Uterus (tissue), 4 donors: ENCODE data around the gene PAPPA2. TPM values are rescaled to one million over a fixed set of nuclear protein-coding genes. Genes with fewer than 3 reads are reported as not detected.

Experiments
- DNase-seq, 2 donors: peaks; one replicate each; pipeline ENCODE4 v3.0.0-alpha.2; 2019 to 2020
- H3K27ac ChIP-seq, 2 donors: fragments of 200-600 bp; sonication (generic); 1 replicate in 1 of 2; 2 replicates in 1 of 2; pipeline ENCODE4 v1.5.1; 2016 to 2018
- H3K27me3 ChIP-seq, 2 donors: fragments of 200-600 bp; sonication (generic); one replicate each; pipeline ENCODE4 v1.5.1; 2018 to 2019; ENCODE audit warnings: control low read depth in 1 of 2
- H3K36me3 ChIP-seq, 2 donors: fragments of 200-600 bp; sonication (generic); one replicate each; pipeline ENCODE4 v1.5.1; 2019; ENCODE audit warnings: control low read depth in 1 of 2
- H3K4me1 ChIP-seq, 2 donors: fragments of 200-600 bp; sonication (generic); one replicate each; pipeline ENCODE4 v1.5.1; 2018 to 2019; ENCODE audit warnings: control low read depth in 1 of 2
- H3K4me3 ChIP-seq, 2 donors: fragments of 200-600 bp; sonication (generic); 1 replicate in 1 of 2; 2 replicates in 1 of 2; pipeline ENCODE4 v1.5.1; 2018 to 2019; ENCODE audit warnings: mild to moderate bottlenecking in 1 of 2
- H3K9me3 ChIP-seq, 2 donors: fragments of 200-600 bp; sonication (generic); one replicate each; pipeline ENCODE4 v1.5.1; 2019; ENCODE audit warnings: control low read depth in 1 of 2
- POLR2A ChIP-seq, 2 donors: fragments of 450-650 bp; IDR thresholded peaks; one replicate each; pipeline ENCODE4 v1.6.1; 2016; ENCODE audit warnings: antibody characterized with exemption in 2 of 2, mild to moderate bottlenecking in 1 of 2, moderate library complexity in 1 of 2
- intact Hi-C: fragments of 100-400 bp; cut with DNase I; formaldehyde crosslinking; loops from one replicate; pipeline ENCODE4 v1.15.1; 2023; ENCODE audit warnings: low total_unique reads
- total RNA-seq, 4 donors: library from RNA; depleted of rRNA in 3 of 4; stranded (reverse); fragments of >200 nt in 3 of 4; gene quantifications; one replicate each; pipeline versions ENCODE4 v1.1.0 to v1.2.4, GENCODE V29; 2014 to 2023
- TF ChIP-seq, protein P1 (sequence below), 4 experiments: fragments of 200-600 bp in 2 of 4; fragments of 450-650 bp in 2 of 4; sonication (generic) in 2 of 4; IDR thresholded peaks; one replicate each; pipeline ENCODE4 v1.5.1; 2016 to 2019; ENCODE audit warnings: antibody characterized with exemption in 4 of 4, mild to moderate bottlenecking in 2 of 4, moderate library complexity in 1 of 4
- donor health status: DM: yes; HTN: yes; CAD: no.

Gene PAPPA2
- total RNA-seq, 4 donors from 2014 or later = 0.51 to 4.0 (median 0.73) TPM; not detected in 1

DNA sequence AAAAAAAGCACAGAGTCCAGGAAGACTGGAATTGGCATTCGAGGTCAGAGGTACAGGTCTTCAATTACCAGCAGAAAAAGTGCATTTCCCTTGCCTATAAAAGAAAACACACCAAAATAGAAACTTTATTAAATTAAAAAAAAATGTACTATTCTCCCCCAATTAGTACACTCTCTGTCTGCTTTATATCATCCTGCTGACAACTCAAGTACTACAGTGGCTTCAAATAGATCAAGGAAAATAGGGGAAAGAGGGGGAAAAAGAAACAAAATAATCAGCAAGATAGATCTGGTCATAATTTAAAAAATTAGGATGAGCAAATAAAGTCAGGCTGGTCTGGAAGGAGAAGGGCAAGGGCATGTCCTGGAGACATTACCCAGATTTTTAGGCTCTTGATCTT, 315.1 kb downstream of the PAPPA2 start:
- intact Hi-C loops = no loop called here
- DNase-seq = no peak
- H3K9me3 ChIP-seq = no peaks in the 10 kb centered on the region
- H3K4me3 ChIP-seq = no peak overlapping the region
- no peaks in the 10 kb centered on the region for H3K4me1 ChIP-seq
- TF ChIP-seq POLR2A (IDR thresholded peaks at IDR 0.05) = no peak
- no peaks in the 10 kb centered on the region for H3K36me3 ChIP-seq
- no peaks in the 10 kb centered on the region for H3K27me3 ChIP-seq
- no peak overlapping the region for H3K27ac ChIP-seq

DNA sequence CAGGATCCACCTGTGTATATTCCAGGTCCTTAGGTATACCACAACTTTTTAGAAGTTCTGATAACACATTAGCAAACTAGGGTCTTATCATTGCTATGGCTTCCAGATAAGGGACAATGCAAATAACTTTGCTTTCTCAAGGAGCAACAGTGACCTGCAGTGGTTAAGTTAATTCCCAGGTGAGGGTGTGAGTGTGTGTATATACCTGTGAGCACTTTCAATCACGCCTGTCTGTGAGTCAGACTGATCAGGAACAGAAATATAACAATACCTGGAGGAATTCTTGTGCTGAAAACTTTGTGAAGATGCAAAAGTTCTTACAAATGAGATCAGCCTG, 317.0 kb downstream of the PAPPA2 start:
- H3K27me3 ChIP-seq = no peaks in the 10 kb centered on the region
- no peaks in the 10 kb centered on the region for H3K36me3 ChIP-seq
- intact Hi-C loops = no loop called here

DNA sequence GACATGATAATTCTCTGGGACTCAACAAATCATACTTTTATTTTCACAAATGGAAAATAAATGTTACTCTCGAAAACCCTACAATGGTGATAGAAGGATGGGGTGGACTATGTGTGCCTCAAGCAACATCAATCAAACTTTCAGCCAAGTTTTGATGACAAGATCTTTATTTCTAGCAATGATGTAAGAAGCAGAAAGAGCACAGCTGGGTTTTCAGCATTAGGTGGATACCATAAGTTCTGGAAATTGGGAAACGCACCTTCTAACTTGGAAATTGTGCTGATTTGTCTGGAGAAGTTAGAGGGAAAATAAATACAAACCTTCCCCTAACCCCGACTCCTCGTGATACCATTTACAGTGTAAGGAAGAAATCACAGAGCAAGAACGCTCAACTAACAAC, 320.3 kb downstream of the PAPPA2 start:
- Histone ChIP-seq H3K36me3 (no peaks in the 10 kb centered on the region), H3K9me3 (no peaks in the 10 kb centered on the region), H3K27me3 (no peaks in the 10 kb centered on the region), H3K27ac (no peak overlapping the region), H3K4me1 (no peaks in the 10 kb centered on the region), H3K4me3 (no peak overlapping the region)
- intact Hi-C loops = no loop called here
- no peak for TF ChIP-seq POLR2A (IDR thresholded peaks at IDR 0.05)
- TF ChIP-seq, protein P1, sequence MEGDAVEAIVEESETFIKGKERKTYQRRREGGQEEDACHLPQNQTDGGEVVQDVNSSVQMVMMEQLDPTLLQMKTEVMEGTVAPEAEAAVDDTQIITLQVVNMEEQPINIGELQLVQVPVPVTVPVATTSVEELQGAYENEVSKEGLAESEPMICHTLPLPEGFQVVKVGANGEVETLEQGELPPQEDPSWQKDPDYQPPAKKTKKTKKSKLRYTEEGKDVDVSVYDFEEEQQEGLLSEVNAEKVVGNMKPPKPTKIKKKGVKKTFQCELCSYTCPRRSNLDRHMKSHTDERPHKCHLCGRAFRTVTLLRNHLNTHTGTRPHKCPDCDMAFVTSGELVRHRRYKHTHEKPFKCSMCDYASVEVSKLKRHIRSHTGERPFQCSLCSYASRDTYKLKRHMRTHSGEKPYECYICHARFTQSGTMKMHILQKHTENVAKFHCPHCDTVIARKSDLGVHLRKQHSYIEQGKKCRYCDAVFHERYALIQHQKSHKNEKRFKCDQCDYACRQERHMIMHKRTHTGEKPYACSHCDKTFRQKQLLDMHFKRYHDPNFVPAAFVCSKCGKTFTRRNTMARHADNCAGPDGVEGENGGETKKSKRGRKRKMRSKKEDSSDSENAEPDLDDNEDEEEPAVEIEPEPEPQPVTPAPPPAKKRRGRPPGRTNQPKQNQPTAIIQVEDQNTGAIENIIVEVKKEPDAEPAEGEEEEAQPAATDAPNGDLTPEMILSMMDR (IDR thresholded peaks at IDR 0.05) = no peak
- no peak for DNase-seq

More for the DNA sequence above, 317.0 kb downstream of the PAPPA2 start:
- H3K4me3 ChIP-seq = no peak overlapping the region
- H3K4me1 ChIP-seq = no peaks in the 10 kb centered on the region
- H3K9me3 ChIP-seq = no peaks in the 10 kb centered on the region
- no peak overlapping the region for H3K27ac ChIP-seq
- no peak for DNase-seq
- TF ChIP-seq, protein P1 (IDR thresholded peaks at IDR 0.05) = no peak
- no peak for TF ChIP-seq POLR2A (IDR thresholded peaks at IDR 0.05)

DNA sequence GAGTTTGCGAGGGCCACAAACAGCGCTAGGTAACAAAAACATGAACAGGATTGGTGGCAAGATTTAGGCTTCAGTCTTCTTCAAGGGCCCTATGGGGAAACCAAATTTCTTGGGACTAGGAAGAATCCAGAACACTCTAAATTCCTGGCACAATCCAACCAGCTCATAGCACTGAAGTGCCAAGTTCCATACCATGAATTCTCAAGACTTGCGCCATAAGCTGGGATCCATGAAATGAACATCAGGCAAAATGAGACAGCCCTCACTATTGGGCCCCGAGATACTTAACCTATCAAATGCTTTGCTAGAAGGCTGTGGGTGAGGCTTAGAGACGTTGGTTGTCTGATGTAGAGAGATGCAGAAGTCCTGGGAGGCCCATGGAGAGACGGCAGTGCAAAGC, 322.1 kb downstream of the PAPPA2 start:
- intact Hi-C loops = no loop called here
- Histone ChIP-seq H3K36me3 (no peaks in the 10 kb centered on the region), H3K27ac (no peak overlapping the region), H3K9me3 (no peaks in the 10 kb centered on the region), H3K27me3 (no peaks in the 10 kb centered on the region), H3K4me3 (no peak overlapping the region), H3K4me1 (no peaks in the 10 kb centered on the region)
- DNase-seq = no peak
- TF ChIP-seq POLR2A (IDR thresholded peaks at IDR 0.05) = no peak
- TF ChIP-seq, protein P1 (IDR thresholded peaks at IDR 0.05) = no peak

DNA sequence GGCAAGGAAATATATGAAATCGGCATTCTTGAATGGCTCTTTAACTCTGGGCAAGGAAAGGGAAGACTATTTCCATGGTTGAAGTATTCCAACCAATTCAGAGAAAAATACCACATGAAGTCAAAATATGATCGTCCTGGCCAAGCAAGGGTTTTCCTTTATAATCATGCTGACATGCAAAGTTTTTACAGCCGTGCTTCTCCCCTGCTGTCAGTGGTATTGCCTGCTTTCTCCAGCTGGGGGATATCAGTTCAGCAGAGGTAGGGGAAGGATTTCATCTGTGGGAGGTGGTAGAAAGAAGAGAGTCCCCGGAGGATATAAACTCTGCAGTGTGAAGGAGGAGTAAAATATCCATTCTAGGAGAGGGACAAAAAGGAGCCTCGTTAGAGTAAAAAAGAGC, 322.8 kb downstream of the PAPPA2 start:
- Histone ChIP-seq H3K27ac (no peak overlapping the region), H3K4me3 (no peak overlapping the region), H3K9me3 (no peaks in the 10 kb centered on the region), H3K36me3 (no peaks in the 10 kb centered on the region), H3K4me1 (no peaks in the 10 kb centered on the region), H3K27me3 (no peaks in the 10 kb centered on the region)
- intact Hi-C loops = no loop called here
- no peak for DNase-seq
- no peak for TF ChIP-seq POLR2A (IDR thresholded peaks at IDR 0.05)
- TF ChIP-seq, protein P1 (IDR thresholded peaks at IDR 0.05) = no peak

DNA sequence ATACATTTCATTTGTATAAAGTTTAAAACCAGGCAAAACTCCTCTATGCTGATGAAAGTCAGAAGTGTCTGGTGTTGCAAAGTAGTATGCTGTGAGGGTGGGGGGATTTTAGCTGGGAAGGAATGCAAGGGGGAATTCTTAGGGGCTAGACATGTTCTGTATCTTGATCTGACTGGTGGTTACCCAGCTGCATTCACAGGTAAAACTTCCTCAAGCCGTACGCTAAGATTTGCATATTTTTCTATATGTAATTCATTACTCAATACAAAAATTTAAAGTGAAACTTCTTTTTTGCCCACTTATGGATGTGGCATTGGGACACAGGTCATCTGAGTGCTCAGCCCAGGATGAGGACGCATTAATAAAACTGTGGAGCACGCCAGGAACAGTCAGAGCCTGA, 323.3 kb downstream of the PAPPA2 start:
- no peak for DNase-seq
- no peaks in the 10 kb centered on the region for H3K9me3 ChIP-seq
- intact Hi-C loops = no loop called here

More for the DNA sequence above, 323.3 kb downstream of the PAPPA2 start:
- Histone ChIP-seq H3K27ac (no peak overlapping the region), H3K4me1 (no peaks in the 10 kb centered on the region), H3K4me3 (no peak overlapping the region), H3K36me3 (no peaks in the 10 kb centered on the region), H3K27me3 (no peaks in the 10 kb centered on the region)
- TF ChIP-seq, protein P1 (IDR thresholded peaks at IDR 0.05) = no peak
- TF ChIP-seq POLR2A (IDR thresholded peaks at IDR 0.05) = no peak
